GM21423 (cell line): ENCODE measurements around the gene PCDHB6.
"Not testable (repeated sequence)": the region's sequence is repeated elsewhere in the genome, so short reads cannot be mapped to it uniquely, and the experiment has no call there.

Experiments used
- ATAC-seq: cut with Tn5 transposase; IDR thresholded peaks from one replicate; pipeline ENCODE4 v1.9.1; 2021; ENCODE audit warnings: mild to moderate bottlenecking, moderate library complexity; ENCODE audit not compliant: unreplicated experiment

Gene PCDHB6

GRCh38 chr5:141201646-141202045, 51.8 kb downstream of the PCDHB6 start:
- not testable (repeated sequence) for ATAC-seq
